ENCODE results near the gene VSTM1.

- TF ChIP-seq CTCF (IDR thresholded peaks at IDR 0.05) (no peak), POLR2A (IDR thresholded peaks at IDR 0.05) (no peak)
These were observed 68.9 kb downstream of the VSTM1 start for GRCh38 chr19:53994811-53995210.
